Retinal pigment epithelial cell (primary cell): ENCODE measurements around the gene SGCD.

Experiments
- DNase-seq: peaks from one replicate; pipeline ENCODE4 v3.0.0-alpha.2; 2010; ENCODE audit warnings: low read depth
- H3K4me3 ChIP-seq: 2 replicates; pipeline ENCODE4 v1.5.1; 2011; ENCODE audit warnings: mild to moderate bottlenecking, low read length, control low read depth, moderate library complexity
- TF ChIP-seq, protein P1 (sequence below): conservative IDR thresholded peaks from 2 replicates; pipeline ENCODE4 v1.5.1; 2011; ENCODE audit warnings: low read depth, low read length, control low read depth, inconsistent platforms

The SGCD gene

DNA sequence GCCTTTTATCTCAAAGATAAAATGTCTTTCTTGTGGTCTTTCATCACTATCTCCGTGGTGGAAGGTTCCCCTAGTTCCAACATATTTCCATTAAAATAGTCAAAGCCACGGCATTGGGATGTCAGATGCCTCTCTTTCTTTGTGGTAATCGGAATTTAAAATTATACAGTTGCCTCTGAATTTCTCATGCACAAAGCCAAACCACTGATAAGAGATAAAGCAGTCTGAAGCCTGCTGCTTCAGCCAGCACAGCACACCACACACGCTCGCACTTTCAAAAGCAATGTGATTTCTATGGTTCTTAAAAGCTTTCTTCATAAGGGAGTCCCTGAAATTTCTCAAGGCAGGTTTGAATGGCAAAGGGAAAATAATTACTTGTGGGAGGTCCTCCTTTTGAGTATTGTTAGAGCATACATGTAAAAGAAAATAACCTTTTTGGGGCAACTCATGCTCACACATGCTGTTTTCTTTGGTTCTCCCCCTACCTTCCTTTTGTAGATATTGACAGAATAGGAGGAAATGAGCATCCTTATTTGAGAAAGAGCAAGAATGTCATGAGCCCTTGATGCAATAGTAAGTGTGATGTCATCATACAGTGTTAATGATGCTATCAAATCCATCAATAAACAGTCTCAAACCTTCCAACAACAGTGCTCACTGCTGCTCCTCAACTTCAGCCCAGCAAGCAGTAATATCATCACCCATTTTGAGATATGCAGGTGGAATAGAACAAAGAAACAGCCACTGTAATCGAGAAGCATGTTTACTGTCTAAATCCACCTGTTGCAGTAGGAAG is 437.4 kb downstream of the SGCD start:
- H3K4me3 ChIP-seq = no peak overlapping the region
- DNase-seq = no peak

DNA sequence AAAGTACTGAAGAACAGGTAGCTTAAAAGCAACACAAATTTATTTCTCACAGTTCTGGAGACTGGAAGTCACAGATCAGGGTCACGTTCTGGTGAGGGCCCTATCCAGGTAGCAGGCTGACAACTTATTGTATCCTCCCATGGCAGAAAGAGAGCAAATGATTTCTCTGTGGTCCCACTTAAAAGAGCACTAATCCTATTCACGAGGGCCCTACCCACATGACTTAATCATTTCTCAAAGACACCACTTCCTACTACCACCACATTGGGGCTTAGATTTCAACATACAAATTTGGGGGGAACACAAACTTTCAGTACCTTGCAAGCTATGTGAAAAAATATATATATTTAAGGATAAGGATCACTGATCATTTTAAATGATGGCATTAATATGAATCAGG is 447.3 kb downstream of the SGCD start:
- no peak overlapping the region for H3K4me3 ChIP-seq
- TF ChIP-seq, protein P1, sequence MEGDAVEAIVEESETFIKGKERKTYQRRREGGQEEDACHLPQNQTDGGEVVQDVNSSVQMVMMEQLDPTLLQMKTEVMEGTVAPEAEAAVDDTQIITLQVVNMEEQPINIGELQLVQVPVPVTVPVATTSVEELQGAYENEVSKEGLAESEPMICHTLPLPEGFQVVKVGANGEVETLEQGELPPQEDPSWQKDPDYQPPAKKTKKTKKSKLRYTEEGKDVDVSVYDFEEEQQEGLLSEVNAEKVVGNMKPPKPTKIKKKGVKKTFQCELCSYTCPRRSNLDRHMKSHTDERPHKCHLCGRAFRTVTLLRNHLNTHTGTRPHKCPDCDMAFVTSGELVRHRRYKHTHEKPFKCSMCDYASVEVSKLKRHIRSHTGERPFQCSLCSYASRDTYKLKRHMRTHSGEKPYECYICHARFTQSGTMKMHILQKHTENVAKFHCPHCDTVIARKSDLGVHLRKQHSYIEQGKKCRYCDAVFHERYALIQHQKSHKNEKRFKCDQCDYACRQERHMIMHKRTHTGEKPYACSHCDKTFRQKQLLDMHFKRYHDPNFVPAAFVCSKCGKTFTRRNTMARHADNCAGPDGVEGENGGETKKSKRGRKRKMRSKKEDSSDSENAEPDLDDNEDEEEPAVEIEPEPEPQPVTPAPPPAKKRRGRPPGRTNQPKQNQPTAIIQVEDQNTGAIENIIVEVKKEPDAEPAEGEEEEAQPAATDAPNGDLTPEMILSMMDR = no peak
- DNase-seq = no peak

More for the DNA sequence above, 437.4 kb downstream of the SGCD start:
- TF ChIP-seq, protein P1 = no peak

DNA sequence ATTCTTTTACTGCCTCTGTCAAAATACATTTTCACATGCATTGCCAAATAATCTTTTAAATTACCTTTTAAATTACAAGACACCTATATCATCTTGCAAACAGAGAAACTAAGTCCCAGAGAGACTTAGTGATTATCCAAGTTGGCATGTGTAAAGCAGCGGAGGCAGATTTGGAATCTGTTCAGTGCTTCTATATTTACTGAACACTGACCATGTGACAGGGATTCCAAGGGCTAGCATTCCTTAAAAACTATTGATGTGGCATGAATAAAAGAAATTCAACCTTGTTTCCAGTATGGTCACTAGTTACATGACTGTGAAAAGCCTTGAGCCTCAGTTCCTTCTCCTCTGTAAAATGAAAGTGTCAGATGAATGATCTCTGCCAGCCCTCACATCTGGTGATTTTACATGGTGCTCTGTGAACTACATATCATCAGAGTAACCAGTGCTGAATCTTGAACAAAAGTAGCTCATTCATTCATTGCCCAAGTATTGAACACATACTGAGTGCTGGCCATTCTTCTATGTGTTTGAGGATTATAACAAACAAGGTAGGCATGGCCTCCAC is 451.3 kb downstream of the SGCD start:
- no peak overlapping the region for H3K4me3 ChIP-seq
- DNase-seq = no peak
- TF ChIP-seq, protein P1 = no peak

DNA sequence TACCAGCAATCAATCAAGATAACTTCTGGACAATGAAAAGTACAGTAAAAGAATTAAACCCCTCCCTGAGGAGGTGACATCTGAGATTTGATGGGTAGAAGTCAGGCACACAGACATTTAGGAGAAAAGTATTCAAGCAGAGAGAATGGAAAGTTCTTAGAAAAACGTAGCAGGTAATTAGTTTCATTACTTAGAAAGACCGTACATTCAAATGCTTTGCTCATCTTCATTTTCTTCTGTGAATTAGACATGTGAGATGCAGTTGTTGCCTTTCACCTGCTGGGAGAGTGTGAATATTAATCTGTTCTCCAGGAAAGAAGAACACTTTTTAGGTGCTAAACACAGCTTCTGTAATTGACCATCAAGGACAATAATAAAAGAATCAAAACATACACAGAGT is 451.8 kb downstream of the SGCD start:
- no peak for DNase-seq
- TF ChIP-seq, protein P1 = no peak
- no peak overlapping the region for H3K4me3 ChIP-seq

DNA sequence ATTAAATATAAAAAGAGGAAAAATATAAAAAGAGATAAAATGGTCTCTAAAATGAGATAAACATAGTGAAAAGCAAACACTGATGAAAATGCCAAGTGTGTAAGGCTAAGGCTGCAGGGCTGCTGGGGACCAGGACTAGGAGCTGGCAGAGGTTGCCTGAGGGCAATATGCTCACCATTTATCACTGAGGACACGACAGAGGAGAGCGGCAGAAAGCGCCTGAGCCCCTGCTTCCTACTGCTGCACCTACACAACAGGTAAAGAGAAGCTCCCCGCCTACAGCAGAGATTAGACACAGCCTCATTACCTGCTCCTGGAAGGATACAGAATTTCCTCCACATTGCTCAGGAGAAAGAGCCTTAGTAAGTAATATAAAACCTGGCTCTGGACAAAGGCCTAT is 452.5 kb downstream of the SGCD start:
- no peak overlapping the region for H3K4me3 ChIP-seq
- TF ChIP-seq, protein P1 = no peak
- no peak for DNase-seq

DNA sequence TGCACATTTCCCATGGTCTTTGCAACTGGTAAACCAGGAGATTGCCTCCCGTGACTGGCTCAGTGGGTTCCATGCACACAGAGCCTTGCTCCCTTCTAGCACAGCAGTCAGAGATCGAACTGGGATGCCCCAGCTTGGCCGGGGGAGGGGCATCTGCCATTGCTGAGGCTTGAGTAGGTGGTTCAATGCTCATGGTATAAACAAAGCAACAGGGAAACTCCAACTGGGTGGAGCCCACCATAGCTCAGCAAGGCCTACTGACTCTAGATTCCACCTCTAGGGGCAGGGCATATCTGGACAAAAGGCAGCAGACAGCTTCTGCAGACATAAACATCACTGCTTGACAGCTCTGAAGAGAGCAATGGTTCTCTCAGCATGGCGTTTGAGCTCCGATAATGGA is 456.1 kb downstream of the SGCD start:
- TF ChIP-seq, protein P1 = no peak
- no peak for DNase-seq

DNA sequence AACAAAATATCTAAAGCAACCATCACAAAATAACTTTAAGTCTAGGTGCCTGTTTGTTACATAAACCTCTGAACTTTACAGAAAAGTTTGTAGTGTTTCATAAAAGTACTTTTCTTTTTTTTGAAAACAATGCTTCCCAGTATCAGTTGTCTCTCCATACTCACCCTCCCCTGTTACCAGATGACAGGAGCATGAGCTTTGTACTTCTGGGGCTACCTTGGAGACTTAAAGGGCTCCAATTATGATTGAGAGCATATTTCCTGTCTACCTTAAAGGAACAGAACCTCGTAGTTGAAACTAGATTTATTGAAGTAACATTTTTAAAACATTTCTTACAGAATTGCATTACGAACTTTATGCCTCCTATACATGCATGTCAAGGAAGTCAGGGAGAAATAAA is 467.7 kb downstream of the SGCD start:
- H3K4me3 ChIP-seq = no peak overlapping the region
- TF ChIP-seq, protein P1 = no peak
- no peak for DNase-seq

More for the DNA sequence above, 456.1 kb downstream of the SGCD start:
- no peak overlapping the region for H3K4me3 ChIP-seq
